HL-60 (cell line): ENCODE data around the gene MYH10.

Experiments
- DNase-seq, 2 experiments: peaks; one replicate each; pipeline ENCODE4 v3.0.0-alpha.2; 2010 to 2020; ENCODE audit warnings: low read depth in 1 of 2, low spot score in 1 of 2
- H3K27ac ChIP-seq: fragments of 250-450 bp; sonication (Bioruptor Pico); replicated peaks from 2 replicates; pipeline ENCODE4 v1.5.1; 2020; ENCODE audit warnings: mild to moderate bottlenecking, moderate library complexity
- H3K27me3 ChIP-seq: fragments of 250-450 bp; sonication (Bioruptor Pico); 2 replicates; pipeline ENCODE4 v1.5.1; 2021; ENCODE audit warnings: mild to moderate bottlenecking, moderate library complexity; ENCODE audit not compliant: insufficient read depth, poor library complexity, severe bottlenecking
- H3K4me3 ChIP-seq: replicated peaks from 2 replicates; pipeline ENCODE4 v1.5.1; 2011; ENCODE audit warnings: mild to moderate bottlenecking, control low read depth, low read length; ENCODE audit not compliant: insufficient read depth
- GABPA ChIP-seq: IDR thresholded peaks from 2 replicates; pipeline ENCODE4 v1.6.1; 2012; ENCODE audit warnings: low read depth
- POLR2AphosphoS5 ChIP-seq: IDR thresholded peaks from 2 replicates; pipeline ENCODE4 v1.6.1; 2012; ENCODE audit warnings: low read depth
- SPI1 ChIP-seq: IDR thresholded peaks from 2 replicates; pipeline ENCODE4 v1.6.1; 2012; ENCODE audit warnings: low read depth, mild to moderate bottlenecking, borderline replicate concordance
- TF ChIP-seq, protein P1 (sequence below): IDR thresholded peaks from 2 replicates; pipeline ENCODE4 v1.6.1; 2012; ENCODE audit warnings: low read depth; ENCODE audit not compliant: insufficient replicate concordance
- TF ChIP-seq, protein P2 (sequence below): IDR thresholded peaks from one replicate; pipeline ENCODE4 v1.5.1; 2011; ENCODE audit warnings: low read length, control low read depth, inconsistent platforms; ENCODE audit not compliant: insufficient read depth

MYH10 gene

DNA sequence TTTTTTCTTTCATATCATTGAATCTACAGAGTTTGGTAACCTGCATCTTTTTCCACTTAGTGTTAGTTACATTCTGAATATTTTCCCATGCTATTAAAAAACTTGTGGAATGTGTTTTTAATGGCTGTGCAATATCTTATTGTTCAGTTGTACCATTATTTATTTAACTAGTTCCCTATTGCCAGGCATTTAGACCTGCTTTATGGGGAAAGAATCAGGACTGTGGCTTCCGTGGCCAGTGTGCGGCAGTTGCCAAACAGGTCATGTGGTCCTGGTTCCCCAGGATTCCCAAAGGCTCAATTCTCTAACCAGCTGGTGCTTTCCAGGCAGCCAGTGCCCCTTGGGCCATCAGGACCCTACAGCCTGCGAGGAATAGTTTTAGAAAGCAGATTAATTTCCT is 164.1 kb downstream of the MYH10 start:
- Histone ChIP-seq H3K27me3 (no peaks in the 10 kb centered on the region), H3K4me3 (no peak overlapping the region), H3K27ac (no peak overlapping the region)
- no peak for DNase-seq
- TF ChIP-seq GABPA (no peak), SPI1 (no peak), POLR2AphosphoS5 (no peak)
- TF ChIP-seq, protein P1, sequence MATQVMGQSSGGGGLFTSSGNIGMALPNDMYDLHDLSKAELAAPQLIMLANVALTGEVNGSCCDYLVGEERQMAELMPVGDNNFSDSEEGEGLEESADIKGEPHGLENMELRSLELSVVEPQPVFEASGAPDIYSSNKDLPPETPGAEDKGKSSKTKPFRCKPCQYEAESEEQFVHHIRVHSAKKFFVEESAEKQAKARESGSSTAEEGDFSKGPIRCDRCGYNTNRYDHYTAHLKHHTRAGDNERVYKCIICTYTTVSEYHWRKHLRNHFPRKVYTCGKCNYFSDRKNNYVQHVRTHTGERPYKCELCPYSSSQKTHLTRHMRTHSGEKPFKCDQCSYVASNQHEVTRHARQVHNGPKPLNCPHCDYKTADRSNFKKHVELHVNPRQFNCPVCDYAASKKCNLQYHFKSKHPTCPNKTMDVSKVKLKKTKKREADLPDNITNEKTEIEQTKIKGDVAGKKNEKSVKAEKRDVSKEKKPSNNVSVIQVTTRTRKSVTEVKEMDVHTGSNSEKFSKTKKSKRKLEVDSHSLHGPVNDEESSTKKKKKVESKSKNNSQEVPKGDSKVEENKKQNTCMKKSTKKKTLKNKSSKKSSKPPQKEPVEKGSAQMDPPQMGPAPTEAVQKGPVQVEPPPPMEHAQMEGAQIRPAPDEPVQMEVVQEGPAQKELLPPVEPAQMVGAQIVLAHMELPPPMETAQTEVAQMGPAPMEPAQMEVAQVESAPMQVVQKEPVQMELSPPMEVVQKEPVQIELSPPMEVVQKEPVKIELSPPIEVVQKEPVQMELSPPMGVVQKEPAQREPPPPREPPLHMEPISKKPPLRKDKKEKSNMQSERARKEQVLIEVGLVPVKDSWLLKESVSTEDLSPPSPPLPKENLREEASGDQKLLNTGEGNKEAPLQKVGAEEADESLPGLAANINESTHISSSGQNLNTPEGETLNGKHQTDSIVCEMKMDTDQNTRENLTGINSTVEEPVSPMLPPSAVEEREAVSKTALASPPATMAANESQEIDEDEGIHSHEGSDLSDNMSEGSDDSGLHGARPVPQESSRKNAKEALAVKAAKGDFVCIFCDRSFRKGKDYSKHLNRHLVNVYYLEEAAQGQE = no peak
- TF ChIP-seq, protein P2, sequence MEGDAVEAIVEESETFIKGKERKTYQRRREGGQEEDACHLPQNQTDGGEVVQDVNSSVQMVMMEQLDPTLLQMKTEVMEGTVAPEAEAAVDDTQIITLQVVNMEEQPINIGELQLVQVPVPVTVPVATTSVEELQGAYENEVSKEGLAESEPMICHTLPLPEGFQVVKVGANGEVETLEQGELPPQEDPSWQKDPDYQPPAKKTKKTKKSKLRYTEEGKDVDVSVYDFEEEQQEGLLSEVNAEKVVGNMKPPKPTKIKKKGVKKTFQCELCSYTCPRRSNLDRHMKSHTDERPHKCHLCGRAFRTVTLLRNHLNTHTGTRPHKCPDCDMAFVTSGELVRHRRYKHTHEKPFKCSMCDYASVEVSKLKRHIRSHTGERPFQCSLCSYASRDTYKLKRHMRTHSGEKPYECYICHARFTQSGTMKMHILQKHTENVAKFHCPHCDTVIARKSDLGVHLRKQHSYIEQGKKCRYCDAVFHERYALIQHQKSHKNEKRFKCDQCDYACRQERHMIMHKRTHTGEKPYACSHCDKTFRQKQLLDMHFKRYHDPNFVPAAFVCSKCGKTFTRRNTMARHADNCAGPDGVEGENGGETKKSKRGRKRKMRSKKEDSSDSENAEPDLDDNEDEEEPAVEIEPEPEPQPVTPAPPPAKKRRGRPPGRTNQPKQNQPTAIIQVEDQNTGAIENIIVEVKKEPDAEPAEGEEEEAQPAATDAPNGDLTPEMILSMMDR = no peak

DNA sequence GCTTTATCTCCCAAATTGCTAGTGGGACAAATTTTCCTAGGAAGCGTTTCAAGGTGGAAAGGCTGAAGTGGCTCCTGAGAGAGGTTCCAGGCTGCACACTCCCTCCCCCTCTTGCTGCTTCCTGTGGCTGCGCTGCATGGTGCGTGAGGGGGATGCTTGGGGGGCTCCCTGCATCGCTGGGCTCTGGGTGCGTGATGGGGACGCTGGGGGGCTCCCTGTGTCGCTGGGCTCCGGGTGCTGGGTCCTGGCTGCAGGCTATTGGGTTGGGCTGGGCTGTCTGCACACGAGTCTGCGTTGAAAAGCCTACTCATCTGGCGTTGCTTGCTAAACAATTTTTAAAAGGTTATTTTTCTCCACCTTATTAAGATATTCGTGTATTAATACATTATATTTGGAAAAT is 164.8 kb downstream of the MYH10 start:
- no peak for TF ChIP-seq POLR2AphosphoS5
- TF ChIP-seq GABPA = no peak
- TF ChIP-seq SPI1 = no peak
- TF ChIP-seq, protein P2 = no peak
- TF ChIP-seq, protein P1 = no peak
- Histone ChIP-seq H3K4me3 (no peak overlapping the region), H3K27me3 (no peaks in the 10 kb centered on the region), H3K27ac (no peak overlapping the region)
- no peak for DNase-seq

DNA sequence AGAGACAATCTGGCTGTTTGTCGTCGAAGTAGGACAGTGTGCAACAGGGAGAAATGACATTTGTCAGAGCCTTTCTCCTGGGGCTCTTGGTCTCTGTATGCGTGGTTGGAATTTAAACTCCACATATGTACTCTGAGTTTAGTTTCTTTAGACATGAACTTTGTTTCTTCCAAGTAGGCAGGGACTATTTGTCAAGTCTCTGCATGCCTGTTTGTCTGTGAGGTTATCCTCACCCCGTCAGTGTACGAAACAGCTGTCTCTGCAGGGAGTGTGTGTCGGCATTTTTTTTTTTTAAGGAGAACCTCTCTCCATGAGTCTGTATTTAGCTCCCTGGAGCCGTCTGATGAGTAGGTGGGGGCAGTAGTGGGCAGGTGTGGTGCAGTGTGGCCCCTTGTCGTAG is 165.2 kb downstream of the MYH10 start:
- Histone ChIP-seq H3K27ac (no peak overlapping the region), H3K4me3 (no peak overlapping the region), H3K27me3 (no peaks in the 10 kb centered on the region)
- no peak for DNase-seq
- no peak for TF ChIP-seq POLR2AphosphoS5
- TF ChIP-seq, protein P1 = no peak
- TF ChIP-seq, protein P2 = no peak
- TF ChIP-seq GABPA = no peak
- no peak for TF ChIP-seq SPI1
